Ureter (tissue), 1 donor: ENCODE measurements around the gene DCDC2C. TPM values are rescaled to one million over a fixed set of nuclear protein-coding genes. Genes with fewer than 3 reads are reported as not detected.

Source experiments
- DNase-seq: peaks from one replicate; pipeline ENCODE4 v3.0.0-alpha.2; 2020; ENCODE audit warnings: low spot score
- total RNA-seq: library from RNA; stranded (reverse); gene quantifications from one replicate; pipeline ENCODE4 v1.2.4, GENCODE V29; 2023
- donor health status: DM: yes; HTN: yes; CAD: no.

The DCDC2C gene
- total RNA-seq, 1 donor from 2014 or later = not detected

DNA sequence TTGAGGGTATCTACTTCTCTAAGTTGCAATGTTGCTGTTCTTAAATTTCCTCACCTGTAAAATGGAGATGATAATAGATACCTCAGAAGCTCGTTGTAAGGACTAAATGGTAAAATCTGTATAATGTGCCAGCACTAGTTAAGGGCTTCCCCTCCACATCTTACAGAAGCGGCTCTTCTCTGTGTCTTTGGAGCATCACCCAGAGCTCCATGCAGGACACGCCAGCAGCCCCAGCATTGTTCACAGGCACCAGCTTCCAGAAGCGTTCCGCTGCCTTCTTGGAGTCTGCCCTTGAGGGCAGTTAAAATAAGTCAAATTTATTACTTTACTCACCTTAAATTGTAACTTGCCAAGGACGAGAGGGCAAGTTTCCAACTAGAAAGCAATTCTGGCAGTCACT is 5.8 kb downstream of the DCDC2C start:
- DNase-seq = no peak

- no peak for DNase-seq
Measured at GRCh38 chr2:3712424-3712823, 9.0 kb downstream of the DCDC2C start.

- no peak for DNase-seq
Measured at GRCh38 chr2:3712831-3713503, 9.6 kb downstream of the DCDC2C start.

GRCh38 chr2:3718679-3719078 is 15.3 kb downstream of the DCDC2C start:
- DNase-seq = no peak

GRCh38 chr2:3725002-3725401 is 21.6 kb downstream of the DCDC2C start:
- no peak for DNase-seq

DNA sequence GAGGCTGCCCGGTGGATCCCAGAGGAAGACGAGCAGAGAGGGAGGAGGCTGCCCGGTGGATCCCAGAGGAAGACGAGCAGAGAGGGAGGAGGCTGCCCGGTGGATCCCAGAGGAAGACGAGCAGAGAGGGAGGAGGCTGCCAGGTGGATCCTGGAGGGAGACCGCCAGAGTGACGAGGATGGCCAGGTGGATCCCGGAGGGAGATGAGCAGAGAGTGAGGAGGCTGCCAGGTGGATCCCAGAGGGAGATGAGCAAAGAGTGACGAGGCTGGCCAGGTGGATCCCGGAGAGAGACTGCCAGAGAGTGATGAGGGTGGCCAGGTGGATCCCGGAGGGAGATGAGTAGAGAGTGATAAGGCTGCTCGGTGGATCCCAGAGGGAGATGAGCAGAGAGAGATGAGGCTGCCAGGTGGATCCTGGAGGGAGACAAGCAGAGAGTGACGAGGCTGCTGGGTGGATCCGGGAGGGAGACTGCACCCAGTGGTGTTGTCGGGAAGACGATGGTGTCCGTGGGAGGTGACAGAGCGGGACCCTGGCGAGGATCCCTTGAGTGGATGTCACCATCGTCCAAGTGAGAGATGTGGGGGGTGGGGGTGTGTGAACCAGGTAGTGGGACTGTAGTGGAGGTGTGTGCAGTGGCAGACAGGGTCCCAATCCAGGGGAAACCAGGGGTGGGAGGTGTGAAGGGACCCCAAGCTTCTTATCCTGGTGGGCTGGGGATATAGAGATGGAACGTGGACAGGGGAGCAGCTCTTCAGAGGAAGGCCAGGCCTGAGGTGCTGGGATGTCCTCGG is 22.3 kb downstream of the DCDC2C start:
- no peak for DNase-seq

GRCh38 chr2:3726511-3726910 is 23.1 kb downstream of the DCDC2C start:
- no peak for DNase-seq

- no peak for DNase-seq
Measured at GRCh38 chr2:3727397-3728045, 24.1 kb downstream of the DCDC2C start.

- no peak for DNase-seq
Measured at GRCh38 chr2:3728104-3729054, 25.0 kb downstream of the DCDC2C start.

DNA sequence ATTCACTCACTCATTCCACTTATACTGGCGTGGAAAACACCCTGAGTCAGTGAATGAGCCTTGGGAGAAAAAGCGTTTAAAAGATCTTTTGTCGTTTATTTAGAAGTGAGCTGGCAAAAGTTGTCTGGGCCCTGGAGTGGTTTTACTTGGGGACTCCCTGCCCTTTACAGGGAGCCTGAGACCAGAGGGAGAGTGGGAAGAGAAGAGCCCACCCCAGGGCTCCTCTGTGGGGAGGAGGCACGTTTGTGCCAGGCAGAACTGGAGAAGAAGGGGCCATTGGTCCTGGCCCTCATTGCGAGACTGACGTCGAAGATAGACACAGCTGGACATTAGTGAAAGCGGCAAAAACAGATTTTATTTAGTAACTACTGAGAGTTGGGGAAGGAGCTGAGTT is 25.7 kb downstream of the DCDC2C start:
- no peak for DNase-seq

DNA sequence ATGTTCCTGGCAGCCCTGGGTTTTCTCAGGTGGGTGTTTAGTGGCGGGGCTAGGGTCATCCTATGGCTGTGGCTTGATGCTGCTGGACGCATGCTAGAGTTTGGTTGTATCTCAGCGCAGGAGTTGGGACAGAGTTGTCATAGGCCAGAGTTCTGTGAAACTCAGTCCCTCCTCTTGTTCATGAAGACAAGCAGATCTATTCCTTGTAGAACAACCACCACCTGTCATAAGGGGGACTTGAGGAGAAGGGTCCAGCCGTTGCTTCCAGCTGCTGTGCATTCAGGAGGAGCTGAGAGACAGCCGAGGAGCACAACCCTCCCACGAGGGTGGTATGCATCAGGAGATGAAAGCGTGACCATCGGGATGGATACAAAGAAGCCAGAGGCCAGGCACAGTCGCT is 26.4 kb downstream of the DCDC2C start:
- DNase-seq = no peak

DNA sequence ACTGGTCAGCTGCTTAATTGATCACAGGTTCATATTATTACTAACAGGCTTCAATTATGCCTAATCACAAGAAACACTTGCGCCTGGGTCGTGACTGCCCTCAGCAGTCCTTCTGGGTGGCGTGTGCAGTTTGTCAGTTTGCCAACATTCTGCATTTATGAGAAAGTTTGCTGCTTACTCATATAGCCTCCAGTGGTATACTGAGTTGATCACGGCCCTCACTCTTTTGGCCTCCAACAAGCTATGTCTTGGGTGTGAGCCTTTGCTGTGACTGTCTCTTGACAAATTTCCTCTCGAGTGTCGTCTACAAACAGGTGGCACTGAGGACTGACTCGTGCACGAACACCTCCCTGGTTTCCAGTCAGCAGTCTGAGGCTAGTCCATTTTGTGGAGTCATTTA is 27.3 kb downstream of the DCDC2C start:
- no peak for DNase-seq

DNA sequence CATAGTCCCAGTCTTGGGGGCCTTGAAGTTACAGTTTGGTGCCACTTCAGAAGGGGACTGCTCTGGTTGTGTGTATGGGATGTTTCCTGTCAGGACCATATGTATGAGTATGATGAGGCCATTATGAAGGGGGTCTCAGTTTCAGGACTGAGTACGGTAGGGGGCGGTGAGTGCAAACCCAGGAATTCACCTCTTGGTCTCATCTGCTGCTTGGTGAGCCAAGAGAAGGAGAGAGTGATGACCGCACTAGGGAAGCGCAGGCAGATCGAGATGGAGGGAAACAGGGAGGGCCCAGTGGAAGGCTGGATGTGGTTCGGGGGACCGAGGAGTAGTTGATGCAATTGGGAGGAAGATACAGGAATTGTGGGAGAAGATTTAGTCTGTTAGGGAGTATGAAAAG is 28.5 kb downstream of the DCDC2C start:
- DNase-seq = no peak

DNA sequence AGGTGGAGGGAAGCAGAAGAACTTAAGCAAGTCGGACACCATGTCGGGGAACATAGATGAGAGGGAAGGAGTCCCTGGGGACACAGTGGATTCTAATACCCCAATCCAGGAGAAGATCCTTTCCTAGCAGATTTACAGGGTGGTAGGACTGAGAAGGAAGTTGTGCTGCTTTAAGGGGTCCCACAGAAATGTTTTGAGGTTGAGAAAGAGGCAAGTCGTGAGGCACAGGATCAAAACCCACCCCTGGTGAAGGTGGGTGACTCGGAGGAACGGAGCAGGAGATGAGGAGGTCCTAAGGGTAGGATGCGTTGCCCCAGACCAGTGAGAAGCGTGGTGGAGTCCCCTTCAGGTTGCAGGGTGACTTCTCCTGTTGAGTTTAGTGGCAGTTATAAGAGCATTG is 32.7 kb downstream of the DCDC2C start:
- DNase-seq = no peak

DNA sequence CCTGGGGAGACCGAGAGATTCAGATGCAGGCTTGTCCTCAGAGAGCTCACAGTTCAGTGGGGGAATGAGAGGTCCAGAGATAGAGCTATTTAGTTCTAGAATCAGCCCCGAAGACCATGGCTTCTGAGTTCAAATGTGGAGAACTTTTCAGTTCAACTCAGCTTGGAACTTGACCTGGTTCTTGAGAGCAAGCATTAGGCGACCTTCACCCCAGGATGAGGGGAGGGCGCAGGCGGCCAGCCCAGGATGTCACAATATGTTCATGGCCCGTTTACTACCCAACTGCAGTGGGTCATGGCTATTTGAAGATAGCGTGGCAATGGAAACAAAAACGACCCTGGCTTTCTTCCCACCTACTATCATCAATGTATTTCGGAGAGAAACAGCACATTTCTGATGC is 33.8 kb downstream of the DCDC2C start:
- no peak for DNase-seq

- no peak for DNase-seq
Measured at GRCh38 chr2:3738454-3738853, 35.1 kb downstream of the DCDC2C start.

- DNase-seq = no peak
Measured at GRCh38 chr2:3739313-3739712, 35.9 kb downstream of the DCDC2C start.

GRCh38 chr2:3741396-3741795 is 38.0 kb downstream of the DCDC2C start:
- no peak for DNase-seq

DNA sequence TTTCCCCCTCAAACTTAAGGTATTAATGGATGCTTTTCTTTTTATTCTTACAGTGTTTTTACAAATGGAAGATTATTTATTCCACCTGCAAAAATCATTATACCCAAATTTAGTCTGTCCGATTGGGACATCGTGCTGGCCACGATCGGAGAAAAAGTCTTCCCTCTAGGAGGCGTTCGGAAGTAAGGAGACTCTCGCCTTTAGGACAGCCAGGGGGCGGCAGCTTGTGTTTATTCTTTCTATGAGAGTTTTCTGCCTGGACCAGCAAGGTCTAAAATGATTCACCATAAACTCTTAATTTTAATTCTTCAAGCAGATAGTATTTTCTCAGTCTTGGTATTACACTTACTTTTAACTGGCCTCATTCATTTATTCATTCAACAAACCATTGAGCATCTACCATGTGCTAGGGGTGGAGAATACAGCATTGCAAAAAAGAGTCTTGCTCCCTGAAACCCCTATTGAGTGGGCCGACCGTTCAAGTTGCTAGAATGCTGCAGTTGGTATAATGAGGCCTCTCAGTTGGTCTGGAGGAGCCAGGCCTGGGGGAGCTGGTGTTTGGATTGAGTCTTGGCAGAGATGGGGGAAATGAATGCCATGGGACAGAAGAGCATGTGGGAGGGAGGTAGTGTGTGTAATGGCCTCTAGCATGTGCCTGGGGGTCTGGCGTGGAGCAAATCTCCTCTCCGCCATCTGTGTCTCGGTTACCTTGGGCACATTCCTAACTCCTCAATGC is 38.7 kb downstream of the DCDC2C start:
- no peak for DNase-seq

- no peak for DNase-seq
Measured at GRCh38 chr2:3742743-3743508, 39.6 kb downstream of the DCDC2C start.
